H1 (cell line): ENCODE data around the gene YOD1. TPM values are rescaled to one million over a fixed set of nuclear protein-coding genes. Genes with fewer than 3 reads are reported as not detected.

Source experiments
- ASH2L ChIP-seq: fragments of 200-600, 300-600 bp; sonication (generic); IDR thresholded peaks from one replicate; pipeline ENCODE4 v1.7.1; 2017; ENCODE audit warnings: low read length
- ATF3 ChIP-seq: IDR thresholded peaks from 2 replicates; pipeline ENCODE4 v1.6.1; 2011; ENCODE audit warnings: low read depth, mild to moderate bottlenecking, low read length; ENCODE audit not compliant: insufficient read depth
- BRCA1 ChIP-seq: IDR thresholded peaks from 2 replicates; pipeline ENCODE4 v1.6.1; 2012; ENCODE audit warnings: low read depth, low read length, improper control_type of control experiment
- CBX5 ChIP-seq: fragments of 300-800, 300-1000 bp; sonication (generic); IDR thresholded peaks from 2 replicates; pipeline ENCODE4 v1.7.1; 2016; ENCODE audit warnings: antibody characterized with exemption, low read length, low read depth
- CBX8 ChIP-seq: fragments of 300-800, 300-1000 bp; sonication (generic); IDR thresholded peaks from 2 replicates; pipeline ENCODE4 v1.7.1; 2016; ENCODE audit warnings: low read depth, low read length, borderline replicate concordance
- CHD1 ChIP-seq: IDR thresholded peaks from 2 replicates; pipeline ENCODE4 v1.6.1; 2012; ENCODE audit warnings: low read depth, low read length, improper control_type of control experiment
- CTBP2 ChIP-seq: IDR thresholded peaks from 2 replicates; pipeline ENCODE4 v1.7.0; 2011; ENCODE audit warnings: borderline replicate concordance, mild to moderate bottlenecking, moderate library complexity, mixed read lengths, low read length; ENCODE audit not compliant: insufficient read depth, insufficient read length
- CTCF ChIP-seq, 3 experiments: IDR thresholded peaks; 1 replicate in 2 of 3; 2 replicates in 1 of 3; pipeline versions ENCODE4 v1.5.1 to v1.6.1; 2011; ENCODE audit warnings: low read length in 3 of 3, mild to moderate bottlenecking in 3 of 3, inconsistent platforms in 2 of 3, low read depth in 1 of 3, moderate library complexity in 1 of 3; ENCODE audit not compliant: insufficient read depth in 1 of 3; ENCODE audit errors: control extremely low read depth in 1 of 3
- EP300 ChIP-seq, 2 experiments: IDR thresholded peaks; 1 replicate in 1 of 2; 2 replicates in 1 of 2; pipeline ENCODE4 v1.6.1; 2011 to 2012; ENCODE audit warnings: low read depth in 2 of 2, low read length in 2 of 2, mild to moderate bottlenecking in 2 of 2, borderline replicate concordance in 1 of 2, inconsistent platforms in 1 of 2, moderate library complexity in 1 of 2
- GABPA ChIP-seq: IDR thresholded peaks from 2 replicates; pipeline ENCODE4 v1.6.1; 2011; ENCODE audit warnings: mild to moderate bottlenecking, low read length, moderate library complexity, borderline replicate concordance; ENCODE audit not compliant: insufficient read depth
- HDAC2 ChIP-seq, 2 experiments: fragments of 300-600 bp in 1 of 2; sonication (generic) in 1 of 2; IDR thresholded peaks; 2 replicates each; pipeline ENCODE4 v1.6.1; 2011 to 2012; ENCODE audit warnings: low read depth in 2 of 2, low read length in 2 of 2, mild to moderate bottlenecking in 2 of 2, moderate library complexity in 2 of 2, borderline replicate concordance in 1 of 2, inconsistent platforms in 1 of 2
- NRF1 ChIP-seq: IDR thresholded peaks from 2 replicates; pipeline ENCODE4 v1.6.1; 2011; ENCODE audit warnings: mild to moderate bottlenecking, low read depth, low read length, improper control_type of control experiment
- PHF8 ChIP-seq: fragments of 200-600 bp; sonication (generic); conservative IDR thresholded peaks from 2 replicates; pipeline ENCODE4 v1.7.1; 2012; ENCODE audit warnings: low read depth, mild to moderate bottlenecking, inconsistent platforms, low read length, moderate library complexity
- POLR2AphosphoS5 ChIP-seq: IDR thresholded peaks from 2 replicates; pipeline ENCODE4 v1.6.1; 2011; ENCODE audit warnings: low read depth, low read length
- RFX5 ChIP-seq: IDR thresholded peaks from 2 replicates; pipeline ENCODE4 v1.6.1; 2011; ENCODE audit warnings: low read depth, low read length, improper control_type of control experiment, borderline replicate concordance
- RNF2 ChIP-seq: fragments of 200-900, 300-1000 bp; sonication (generic); IDR thresholded peaks from 2 replicates; pipeline ENCODE4 v1.7.1; 2016; ENCODE audit warnings: borderline replicate concordance, low read depth, mild to moderate bottlenecking, antibody characterized with exemption, low read length; ENCODE audit not compliant: poor library complexity, severe bottlenecking; ENCODE audit errors: missing control alignments
- SIRT6 ChIP-seq: IDR thresholded peaks from one replicate; pipeline ENCODE4 v1.7.1; 2012; ENCODE audit warnings: low read length, inconsistent platforms
- TCF12 ChIP-seq: IDR thresholded peaks from 2 replicates; pipeline ENCODE4 v1.6.1; 2011; ENCODE audit warnings: low read depth, mild to moderate bottlenecking, low read length
- TEAD4 ChIP-seq: IDR thresholded peaks from 2 replicates; pipeline ENCODE4 v1.6.1; 2012; ENCODE audit warnings: low read depth, low read length, inconsistent platforms, mixed read lengths
- YY1 ChIP-seq: IDR thresholded peaks from 2 replicates; pipeline ENCODE4 v1.6.1; 2011; ENCODE audit warnings: low read depth, mild to moderate bottlenecking, low read length
- polyA plus RNA-seq, 7 experiments: library from polyadenylated mRNA; depleted of rRNA in 3 of 7; stranded (reverse) in 5 of 7; unstranded in 2 of 7; fragments of >200 nt in 5 of 7; fragments of 200-250 nt in 2 of 7; gene quantifications; 1 replicate in 5 of 7; 2 replicates in 1 of 7; 4 replicates in 1 of 7; pipeline versions ENCODE4 v1.2.1 to v1.2.3, GENCODE V29; 2011 to 2013; ENCODE audit warnings: missing spikeins in 2 of 7, mixed read lengths in 2 of 7
- total RNA-seq: library from RNA; stranded (reverse); fragmentation: NEBNext Ultra II Directional; extraction: Animal tissue kit (Norgen Biotek cat#: 25700); gene quantifications from 2 replicates; pipeline ENCODE4 v1.2.1, GENCODE V29; 2021

The YOD1 gene
- total and polyA plus RNA-seq, 2 of the 8 experiments (the other 6 are each of a cell fraction or from before 2014, with no cell fraction given), result 1.9 to 11.8 TPM

DNA sequence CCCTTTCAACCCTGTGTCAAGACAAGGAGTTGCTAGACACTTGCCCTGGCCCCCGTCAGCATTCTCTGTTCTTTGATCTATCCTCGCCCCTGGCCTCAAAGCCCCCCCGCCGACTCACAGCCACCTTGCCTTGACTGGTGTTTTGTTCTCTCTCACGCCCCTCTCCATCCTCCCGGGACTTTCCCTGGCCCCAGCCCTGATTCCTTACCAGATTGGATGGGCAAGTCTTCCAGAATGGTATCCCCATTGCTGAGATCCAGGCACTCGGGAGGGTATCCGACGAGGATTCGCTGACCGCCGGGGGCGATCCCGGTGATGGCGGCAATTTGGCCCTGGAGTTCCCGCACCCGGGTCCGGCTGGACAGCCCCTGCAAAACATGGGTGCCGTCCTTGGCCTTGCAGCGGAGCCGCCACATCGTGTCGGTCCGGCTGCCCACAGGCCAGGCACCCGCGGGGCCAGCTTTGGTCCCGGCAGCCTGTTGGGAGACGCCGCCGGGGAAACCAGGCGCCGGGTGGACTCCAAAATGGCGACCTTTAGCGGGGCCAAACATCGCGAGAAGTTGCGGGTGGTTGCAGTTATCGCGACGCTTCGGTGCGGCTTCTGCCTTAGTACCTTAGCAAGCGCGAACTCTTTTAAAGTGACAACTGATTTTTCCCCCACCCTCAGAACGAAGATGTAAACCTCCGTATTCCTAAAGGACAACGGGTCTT is 373 bp downstream of the YOD1 start (continued):
- TF ChIP-seq CTCF (IDR thresholded peaks at IDR 0.05; ENCODE audit: control extremely low read depth in 1 of 3, insufficient read depth in 1 of 3, low read depth in 1 of 3, low read length in 3 of 3) (no peak), TEAD4 (0 out of 2 replicates have a peak, but pooled peaks have one; percentile 16), CHD1 (no peak; the same call in 1 of the 2 replicates), HDAC2 (IDR thresholded peaks at IDR 0.05; ENCODE audit: borderline replicate concordance in 1 of 2, low read depth in 2 of 2, low read length in 2 of 2) (no peak), POLR2AphosphoS5 (peak; percentile 46; the same call in 1 of the 2 replicates), YY1 (peak; percentile 97), TCF12 (no peak), GABPA (no peak), RFX5 (no peak), RNF2 (no peak), CBX8 (no peak), BRCA1 (peak; percentile 87), ASH2L (peak; percentile 81), NRF1 (no peak), EP300 (IDR thresholded peaks at IDR 0.05; ENCODE audit: borderline replicate concordance in 1 of 2, low read depth in 2 of 2, low read length in 2 of 2) (no peak), CTBP2 (no peak), SIRT6 (no peak), CBX5 (no peak), PHF8 (peak; percentile 82), ATF3 (no peak)
